HG03025 (cell line): ENCODE data around the gene HARS1.
"Not testable (repeated sequence)": the region's sequence is repeated elsewhere in the genome, so short reads cannot be mapped to it uniquely, and the experiment has no call there.

ENCODE experiments used
- ATAC-seq: cut with Tn5 transposase; IDR thresholded peaks from one replicate; pipeline ENCODE4 v1.9.1; 2021; ENCODE audit warnings: mild to moderate bottlenecking, moderate library complexity; ENCODE audit not compliant: unreplicated experiment, low FRiP score

Gene HARS1

GRCh38 chr5:140690941-140691924, at the start of gene HARS1, which contains the start of gene HARS2:
Gene HARS1, minus strand, starts transcription at chr5:140691370. Its CDS starts 66 bp downstream, at chr5:140691304.
Gene HARS2, plus strand, starts transcription at chr5:140691455. Its CDS starts 194 bp downstream, at chr5:140691649.
- ATAC-seq = peak; percentile 96

GRCh38 chr5:140737486-140737885, 46.3 kb upstream of the HARS1 start:
- no peak for ATAC-seq

- ATAC-seq = no peak
These were observed 43.2 kb upstream of the HARS1 start for GRCh38 chr5:140734354-140734753.

GRCh38 chr5:140733098-140733497, 41.9 kb upstream of the HARS1 start:
- ATAC-seq = no peak

- peak; percentile 94 for ATAC-seq
These were observed 34.8 kb upstream of the HARS1 start for GRCh38 chr5:140725799-140726471.

GRCh38 chr5:140721395-140721794, 30.2 kb upstream of the HARS1 start:
- ATAC-seq = not testable (repeated sequence)

- not testable (repeated sequence) for ATAC-seq
These were observed 29.6 kb upstream of the HARS1 start for GRCh38 chr5:140720738-140721137.

GRCh38 chr5:140718266-140718592, 27.1 kb upstream of the HARS1 start:
- no peak for ATAC-seq

GRCh38 chr5:140716238-140716637, 25.1 kb upstream of the HARS1 start:
- not testable (repeated sequence) for ATAC-seq

- ATAC-seq = no peak
These were observed 22.5 kb upstream of the HARS1 start for GRCh38 chr5:140713562-140714094.

GRCh38 chr5:140711794-140712193, 20.6 kb upstream of the HARS1 start:
- no peak for ATAC-seq

- ATAC-seq = peak; percentile 88
These were observed 19.9 kb upstream of the HARS1 start for GRCh38 chr5:140710899-140711552.

- ATAC-seq = not testable (repeated sequence)
These were observed 17.6 kb upstream of the HARS1 start for GRCh38 chr5:140708787-140709186.

GRCh38 chr5:140707812-140708211, 16.6 kb upstream of the HARS1 start:
- ATAC-seq = no peak

- peak; percentile 95 for ATAC-seq
These were observed 9.3 kb upstream of the HARS1 start, which contains the start of gene ZMAT2 for GRCh38 chr5:140700177-140701144. Gene ZMAT2, plus strand, starts transcription at chr5:140700447. Its CDS starts 14 bp downstream, at chr5:140700461.

- no peak for ATAC-seq
These were observed 5.8 kb upstream of the HARS1 start for GRCh38 chr5:140696891-140697492.

GRCh38 chr5:140694276-140694675, 3.1 kb upstream of the HARS1 start:
- ATAC-seq = no peak

GRCh38 chr5:140690376-140690932, 716 bp downstream of the HARS1 start:
- ATAC-seq = no peak

- no peak for ATAC-seq
These were observed 12.2 kb downstream of the HARS1 start for GRCh38 chr5:140678993-140679392.
